ENCODE measurements around the gene DSCAM.

DSCAM gene

DNA sequence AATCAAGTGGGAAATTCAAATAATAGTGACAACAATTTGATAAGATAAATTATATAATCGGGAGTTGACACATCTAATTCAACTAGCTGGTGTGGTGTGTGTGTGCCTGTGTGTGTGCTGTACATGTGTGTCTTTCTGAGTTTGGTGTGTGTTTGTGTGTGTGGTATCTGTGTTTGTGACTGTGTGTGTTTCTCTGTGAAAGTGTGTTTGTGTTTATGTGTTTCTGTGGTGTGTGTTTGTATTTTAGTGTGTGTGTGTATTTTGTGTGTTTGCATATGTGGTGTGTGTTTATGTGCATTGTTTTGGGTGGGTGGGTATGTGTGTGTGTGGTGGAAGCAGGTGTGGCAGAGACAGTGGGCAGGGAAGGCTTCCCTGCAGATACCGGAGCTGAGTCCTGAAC is 4.8 kb upstream of the DSCAM start:
- DNase-seq (ENCODE audit: insufficient read length) = no peak
- no peak for FAIRE-seq
- no peak for TF ChIP-seq TAF1 (IDR thresholded peaks at IDR 0.05; ENCODE audit: borderline replicate concordance, low read depth, low read length)
- no peak for TF ChIP-seq POLR2AphosphoS5 (IDR thresholded peaks at IDR 0.05; ENCODE audit: low read depth, low read length)
- no peak for TF ChIP-seq POLR2A (IDR thresholded peaks at IDR 0.05; ENCODE audit: low read depth, low read length)

DNA sequence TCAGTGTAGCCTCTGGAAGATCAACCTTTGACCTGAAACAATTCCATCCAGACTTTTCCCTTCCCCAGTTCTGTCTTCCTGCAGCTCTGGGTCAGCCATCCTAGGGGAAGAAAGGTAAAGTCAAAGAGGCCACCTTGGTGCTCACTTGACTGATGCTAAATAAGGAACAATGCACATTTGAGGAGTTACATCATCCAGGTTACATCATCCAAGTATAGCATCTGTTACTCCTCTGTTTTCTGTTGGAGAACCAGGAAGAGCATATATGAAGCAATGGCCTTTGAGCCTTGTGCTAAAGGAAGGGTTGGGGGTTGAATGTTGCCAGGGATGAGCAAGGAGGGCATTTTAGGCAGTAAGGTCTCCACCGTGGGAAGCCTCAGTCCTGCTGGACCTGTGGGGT is 3.1 kb upstream of the DSCAM start:
- TF ChIP-seq POLR2A (IDR thresholded peaks at IDR 0.05; ENCODE audit: low read depth, low read length) = no peak
- TF ChIP-seq TAF1 (IDR thresholded peaks at IDR 0.05; ENCODE audit: borderline replicate concordance, low read depth, low read length) = no peak
- no peak for TF ChIP-seq POLR2AphosphoS5 (IDR thresholded peaks at IDR 0.05; ENCODE audit: low read depth, low read length)
- no peak for FAIRE-seq
- no peak for DNase-seq (ENCODE audit: insufficient read length)

DNA sequence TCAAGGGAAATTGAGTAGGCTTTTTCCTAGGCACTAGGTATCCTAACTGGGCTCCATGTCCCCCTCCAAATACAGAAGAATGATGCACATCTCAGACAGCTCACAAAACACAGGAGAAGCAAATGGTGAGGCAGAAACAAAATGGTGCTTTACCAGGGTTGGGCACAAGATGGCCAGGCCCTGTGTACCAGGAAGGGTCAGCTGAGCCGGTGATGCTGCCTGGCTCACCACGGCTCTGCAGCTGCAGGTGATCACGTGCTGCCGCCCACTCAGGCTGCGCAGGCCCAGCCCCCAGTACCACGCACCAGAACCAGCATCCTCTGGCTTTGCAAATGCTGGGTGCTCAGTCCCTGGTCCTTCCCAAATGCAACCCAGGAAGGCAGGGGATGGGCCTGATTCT is 993 bp upstream of the DSCAM start:
- DNase-seq (ENCODE audit: insufficient read length) (no peak), FAIRE-seq (no peak)
- TF ChIP-seq POLR2AphosphoS5 (IDR thresholded peaks at IDR 0.05; ENCODE audit: low read depth, low read length) = no peak
- TF ChIP-seq POLR2A (IDR thresholded peaks at IDR 0.05; ENCODE audit: low read depth, low read length) = no peak
- TF ChIP-seq TAF1 (IDR thresholded peaks at IDR 0.05; ENCODE audit: borderline replicate concordance, low read depth, low read length) = no peak

DNA sequence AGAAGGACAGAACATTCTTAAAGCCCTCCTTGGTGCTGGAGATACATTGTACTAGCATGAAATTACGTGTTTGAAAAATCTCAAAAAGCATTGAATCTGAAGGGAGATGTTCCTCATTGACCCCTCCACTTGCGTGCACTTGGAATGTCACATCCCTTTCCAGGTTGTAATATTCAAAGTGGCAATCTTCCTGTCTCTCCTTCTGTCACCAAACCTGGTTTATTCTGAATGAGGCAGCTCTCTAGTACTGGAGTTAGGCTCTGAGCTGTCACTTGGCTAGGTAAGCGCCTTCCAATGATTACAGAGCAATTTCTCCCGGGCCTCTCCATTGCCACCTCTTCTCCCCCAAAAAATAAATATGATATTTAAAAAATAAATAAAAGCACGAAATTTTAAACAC is 855 bp downstream of the DSCAM start:
- DNase-seq (ENCODE audit: insufficient read length) (no peak), FAIRE-seq (no peak)
- TF ChIP-seq TAF1 (IDR thresholded peaks at IDR 0.05; ENCODE audit: borderline replicate concordance, low read depth, low read length) (no peak), POLR2A (IDR thresholded peaks at IDR 0.05; ENCODE audit: low read depth, low read length) (no peak), POLR2AphosphoS5 (IDR thresholded peaks at IDR 0.05; ENCODE audit: low read depth, low read length) (no peak)

DNA sequence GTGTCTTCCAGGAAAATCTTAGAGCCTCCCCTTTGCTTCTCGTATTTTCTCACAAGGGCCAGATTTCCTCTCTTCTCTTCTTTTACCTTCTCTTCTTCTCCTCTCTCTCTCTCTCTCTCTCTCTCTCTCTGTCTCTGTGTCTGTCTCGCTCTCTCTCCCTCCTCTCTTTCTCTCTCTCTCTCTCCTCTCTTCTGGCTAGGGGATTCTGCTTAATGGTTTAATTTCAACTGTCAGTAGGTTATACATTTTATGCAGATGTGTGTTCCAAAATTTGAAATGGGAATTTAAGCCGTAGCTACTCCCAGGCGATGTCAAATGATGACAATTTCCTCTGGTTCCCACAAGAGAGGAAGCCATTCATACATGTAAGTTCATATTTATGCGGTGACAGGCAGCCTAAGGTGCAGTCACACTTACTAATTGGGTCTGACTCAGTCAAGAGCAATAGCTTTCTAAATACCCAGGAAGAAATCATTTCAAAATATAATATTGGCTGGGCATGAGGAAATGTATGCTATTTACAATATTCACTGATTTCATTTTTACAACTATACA is 1.4 kb downstream of the DSCAM start:
- FAIRE-seq (no peak), DNase-seq (ENCODE audit: insufficient read length) (no peak)
- TF ChIP-seq POLR2AphosphoS5 (IDR thresholded peaks at IDR 0.05; ENCODE audit: low read depth, low read length) (no peak), POLR2A (IDR thresholded peaks at IDR 0.05; ENCODE audit: low read depth, low read length) (no peak), TAF1 (IDR thresholded peaks at IDR 0.05; ENCODE audit: borderline replicate concordance, low read depth, low read length) (no peak)

DNA sequence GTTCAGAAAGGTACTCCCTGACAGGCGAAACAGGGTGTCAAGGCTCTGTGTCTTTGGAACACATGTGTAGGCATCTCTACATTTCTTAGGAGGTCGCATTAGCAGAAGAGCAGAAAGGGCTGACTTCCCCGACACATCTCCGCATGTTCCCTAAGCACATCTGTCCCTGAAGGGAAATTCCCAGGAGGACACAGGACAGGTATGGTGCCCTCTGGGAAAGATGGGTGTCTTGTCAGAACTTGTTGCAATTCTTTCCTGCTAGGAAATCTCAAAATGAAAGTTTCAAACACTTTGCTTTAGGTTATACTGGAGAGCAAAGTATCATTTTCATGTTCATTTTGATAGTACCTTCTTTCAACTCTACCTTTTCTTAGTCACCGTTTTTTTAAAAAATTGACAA is 2.0 kb downstream of the DSCAM start:
- TF ChIP-seq TAF1 (IDR thresholded peaks at IDR 0.05; ENCODE audit: borderline replicate concordance, low read depth, low read length) (no peak), POLR2AphosphoS5 (IDR thresholded peaks at IDR 0.05; ENCODE audit: low read depth, low read length) (no peak), POLR2A (IDR thresholded peaks at IDR 0.05; ENCODE audit: low read depth, low read length) (no peak)
- DNase-seq (ENCODE audit: insufficient read length) = no peak
- no peak for FAIRE-seq

DNA sequence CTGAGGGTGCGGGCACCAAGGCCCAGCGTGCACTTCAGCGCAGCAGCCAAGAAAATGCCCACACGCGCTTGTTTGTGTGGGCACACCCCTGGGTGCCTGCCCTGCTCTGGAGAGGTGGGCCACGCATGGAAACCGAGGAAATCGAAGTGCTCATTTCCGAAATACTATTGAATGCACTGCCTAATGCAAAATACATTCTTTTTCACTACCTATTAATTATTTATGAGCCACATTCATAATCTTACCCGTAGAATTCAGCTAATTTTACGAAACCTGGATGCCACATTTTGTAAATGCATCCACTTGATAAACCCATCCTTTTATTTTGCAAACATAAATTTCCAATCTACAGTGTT is 4.8 kb downstream of the DSCAM start:
- no peak for TF ChIP-seq POLR2A (IDR thresholded peaks at IDR 0.05; ENCODE audit: low read depth, low read length)
- no peak for TF ChIP-seq TAF1 (IDR thresholded peaks at IDR 0.05; ENCODE audit: borderline replicate concordance, low read depth, low read length)
- TF ChIP-seq POLR2AphosphoS5 (IDR thresholded peaks at IDR 0.05; ENCODE audit: low read depth, low read length) = no peak
- no peak for DNase-seq (ENCODE audit: insufficient read length)
- no peak for FAIRE-seq

DNA sequence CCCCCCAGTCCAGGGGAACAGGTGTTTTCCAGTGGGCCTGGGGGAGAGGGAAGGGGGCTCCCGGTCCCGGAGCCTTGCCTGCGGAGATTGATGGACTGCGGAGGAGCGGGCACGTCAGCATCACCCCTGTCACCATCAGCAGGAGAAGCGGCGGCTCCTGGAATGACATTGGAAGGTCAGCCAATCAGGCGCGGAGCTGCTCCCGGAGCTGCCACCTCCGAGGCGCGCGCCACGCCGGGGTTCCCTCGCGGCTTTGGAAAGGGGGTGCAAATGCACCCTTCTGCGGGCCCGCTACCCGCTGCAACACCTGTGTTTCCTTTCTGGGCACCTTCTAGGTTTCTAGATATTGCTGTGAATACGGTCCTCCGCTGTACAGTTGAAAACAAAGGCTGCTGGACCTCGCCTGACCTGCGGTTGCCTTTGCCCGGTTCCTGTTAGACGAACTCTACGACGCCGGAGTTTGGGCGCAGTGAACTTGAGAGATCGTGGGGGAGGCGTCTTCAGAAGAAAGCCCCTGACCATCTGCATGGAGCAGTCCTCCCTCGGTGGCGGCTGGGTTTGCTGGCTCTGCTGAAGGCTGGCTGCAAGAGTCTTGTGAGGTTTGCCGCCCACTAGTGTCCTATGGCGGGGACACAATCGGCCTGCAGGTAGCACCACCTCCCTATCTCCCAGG is 5.3 kb downstream of the DSCAM start:
- FAIRE-seq (no peak), DNase-seq (ENCODE audit: insufficient read length) (no peak)
- TF ChIP-seq POLR2A (IDR thresholded peaks at IDR 0.05; ENCODE audit: low read depth, low read length) (no peak), TAF1 (IDR thresholded peaks at IDR 0.05; ENCODE audit: borderline replicate concordance, low read depth, low read length) (no peak), POLR2AphosphoS5 (IDR thresholded peaks at IDR 0.05; ENCODE audit: low read depth, low read length) (no peak)

DNA sequence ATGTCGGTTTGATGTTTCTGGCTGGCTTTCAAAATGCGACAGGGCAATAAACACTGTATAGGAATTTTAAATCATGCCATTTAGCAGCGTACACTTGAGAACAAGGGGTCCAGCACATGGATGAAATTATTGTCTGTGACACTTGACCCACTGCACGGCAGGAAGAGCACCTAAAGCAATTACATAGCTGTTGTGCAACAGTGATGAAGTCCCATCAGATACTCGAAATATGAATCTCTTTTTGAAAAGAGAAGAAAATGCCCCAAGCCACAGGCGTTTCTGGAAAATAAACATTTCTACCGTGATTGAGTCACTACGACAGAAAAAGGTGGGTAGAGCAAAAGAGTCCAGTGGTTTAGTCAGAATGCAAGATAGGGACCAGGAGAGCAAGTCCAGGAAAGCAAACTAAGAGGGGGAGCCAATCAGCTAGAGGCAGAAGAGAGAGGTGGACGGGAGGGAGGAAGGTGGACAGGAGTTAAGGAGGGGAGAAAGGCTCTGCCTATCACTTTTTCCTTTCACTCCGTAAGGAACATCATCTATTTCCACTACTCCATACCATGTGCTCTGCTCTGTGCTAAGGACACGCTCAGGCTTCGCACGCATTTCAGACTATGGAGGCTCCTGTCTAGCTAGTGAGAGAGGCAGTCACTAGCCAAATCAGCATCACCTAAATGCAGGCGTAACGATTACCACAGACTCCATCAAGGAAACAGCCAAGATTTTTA is 6.4 kb downstream of the DSCAM start:
- DNase-seq (ENCODE audit: insufficient read length) = no peak
- TF ChIP-seq TAF1 (IDR thresholded peaks at IDR 0.05; ENCODE audit: borderline replicate concordance, low read depth, low read length) = no peak
- TF ChIP-seq POLR2AphosphoS5 (IDR thresholded peaks at IDR 0.05; ENCODE audit: low read depth, low read length) = no peak
- TF ChIP-seq POLR2A (IDR thresholded peaks at IDR 0.05; ENCODE audit: low read depth, low read length) = no peak
- FAIRE-seq = no peak

DNA sequence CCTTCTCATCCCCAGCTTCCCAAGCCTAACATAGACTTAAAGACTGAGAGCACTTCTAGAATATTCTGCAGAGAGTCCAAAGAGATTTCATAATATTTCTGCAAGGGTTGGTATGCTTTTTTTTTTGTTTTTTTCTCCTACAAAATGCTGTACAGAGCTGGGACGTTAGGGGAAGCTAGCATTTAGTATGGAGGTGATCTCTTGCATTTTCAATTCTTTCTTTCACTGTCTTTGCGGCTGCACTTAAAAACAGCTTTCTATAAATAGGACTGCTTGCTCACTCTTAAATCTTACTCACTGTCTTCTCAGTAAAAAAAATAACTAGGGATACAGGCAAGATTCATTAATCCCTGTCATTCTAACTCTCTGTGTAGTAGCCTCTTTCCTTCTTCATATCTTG is 7.4 kb downstream of the DSCAM start:
- DNase-seq (ENCODE audit: insufficient read length) (no peak), FAIRE-seq (no peak)
- TF ChIP-seq TAF1 (IDR thresholded peaks at IDR 0.05; ENCODE audit: borderline replicate concordance, low read depth, low read length) (no peak), POLR2AphosphoS5 (IDR thresholded peaks at IDR 0.05; ENCODE audit: low read depth, low read length) (no peak), POLR2A (IDR thresholded peaks at IDR 0.05; ENCODE audit: low read depth, low read length) (no peak)

DNA sequence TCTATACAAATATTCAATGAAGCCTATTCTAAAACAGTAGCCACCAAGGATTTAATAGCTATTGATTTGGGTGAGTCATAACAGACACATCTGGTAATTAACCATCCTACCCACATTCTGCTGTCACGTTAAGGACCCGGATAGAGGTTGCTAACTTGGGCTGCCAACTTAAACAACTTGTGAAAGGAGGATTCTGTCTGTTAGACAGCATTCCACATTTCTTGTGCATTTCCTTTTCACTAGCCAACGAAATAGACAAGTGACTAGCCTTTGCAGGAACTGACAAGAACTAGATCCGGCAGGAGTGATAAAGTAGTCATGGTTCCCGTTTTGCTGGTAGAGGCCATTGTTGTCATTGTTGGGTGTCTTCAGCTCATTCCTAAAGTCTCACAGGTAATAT is 9.5 kb downstream of the DSCAM start:
- no peak for TF ChIP-seq TAF1 (IDR thresholded peaks at IDR 0.05; ENCODE audit: borderline replicate concordance, low read depth, low read length)
- no peak for TF ChIP-seq POLR2AphosphoS5 (IDR thresholded peaks at IDR 0.05; ENCODE audit: low read depth, low read length)
- no peak for TF ChIP-seq POLR2A (IDR thresholded peaks at IDR 0.05; ENCODE audit: low read depth, low read length)
- DNase-seq (ENCODE audit: insufficient read length) = no peak
- no peak for FAIRE-seq

DNA sequence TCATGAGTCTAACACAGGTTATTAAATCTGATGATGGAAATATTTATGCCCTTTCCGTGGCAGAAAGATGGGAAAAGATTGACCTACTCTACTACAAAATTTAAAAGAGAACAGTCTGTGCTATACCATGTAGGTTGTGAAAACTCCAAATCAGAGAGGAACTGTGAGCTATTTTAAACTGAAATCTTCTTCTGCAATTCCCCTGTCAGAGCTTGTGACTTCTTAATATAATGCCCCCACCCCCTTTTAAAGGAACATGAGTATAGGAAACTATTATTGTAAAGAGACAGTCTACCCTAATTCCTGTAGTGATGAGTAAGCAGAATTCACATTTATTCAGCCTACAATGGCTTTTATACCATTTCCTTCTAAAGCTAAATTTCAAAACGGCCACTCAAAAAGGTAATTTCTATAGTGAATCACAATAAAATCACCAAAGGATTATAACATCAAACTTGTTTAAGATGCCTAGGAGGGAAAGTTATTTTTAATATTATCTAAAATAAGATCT is 11.7 kb downstream of the DSCAM start:
- FAIRE-seq (no peak), DNase-seq (ENCODE audit: insufficient read length) (no peak)
- no peak for TF ChIP-seq TAF1 (IDR thresholded peaks at IDR 0.05; ENCODE audit: borderline replicate concordance, low read depth, low read length)
- TF ChIP-seq POLR2A (IDR thresholded peaks at IDR 0.05; ENCODE audit: low read depth, low read length) = no peak
- no peak for TF ChIP-seq POLR2AphosphoS5 (IDR thresholded peaks at IDR 0.05; ENCODE audit: low read depth, low read length)
